ENCODE results near the gene ROGDI.
"Not testable (repeated sequence)": the region's sequence is repeated elsewhere in the genome, so short reads cannot be mapped to it uniquely, and the experiment has no call there.

Gene ROGDI

DNA sequence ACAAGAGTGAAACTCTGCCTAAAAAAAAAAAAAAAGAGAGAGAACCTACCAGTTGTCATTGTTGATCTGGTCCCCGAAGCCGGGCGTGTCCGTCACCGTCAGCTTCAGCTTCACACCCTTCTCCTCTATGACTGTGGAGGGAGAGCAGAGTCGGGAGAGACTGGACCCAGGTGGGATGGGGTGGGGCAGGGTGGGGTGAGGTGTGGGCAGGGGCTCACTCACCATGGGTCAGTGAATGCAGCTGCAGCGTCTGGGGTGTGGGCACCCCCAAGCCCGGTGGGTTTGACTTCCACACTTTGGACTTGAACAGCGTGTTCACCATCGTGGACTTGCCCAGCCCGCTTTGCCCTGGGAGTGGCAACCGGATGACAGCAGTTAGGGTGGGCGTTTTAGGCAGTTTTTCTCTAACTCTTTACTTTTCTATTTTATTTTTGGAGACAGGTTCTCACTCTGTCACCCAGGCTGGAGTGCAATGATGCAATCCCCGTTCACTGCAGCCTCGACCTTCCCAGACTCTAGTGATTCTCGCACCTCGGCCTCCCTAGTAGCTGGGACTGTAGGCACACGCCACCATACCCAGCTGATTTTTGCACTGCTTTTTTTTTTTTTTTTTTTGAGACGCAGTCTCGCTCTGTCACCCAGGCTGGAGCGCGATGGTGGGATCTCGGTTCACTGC is 16.5 kb downstream of the ROGDI start:
- no peaks in the 10 kb centered on the region for H3K36me3 ChIP-seq
- H3K9me3 ChIP-seq = no peaks in the 10 kb centered on the region
- TF ChIP-seq, protein P1, sequence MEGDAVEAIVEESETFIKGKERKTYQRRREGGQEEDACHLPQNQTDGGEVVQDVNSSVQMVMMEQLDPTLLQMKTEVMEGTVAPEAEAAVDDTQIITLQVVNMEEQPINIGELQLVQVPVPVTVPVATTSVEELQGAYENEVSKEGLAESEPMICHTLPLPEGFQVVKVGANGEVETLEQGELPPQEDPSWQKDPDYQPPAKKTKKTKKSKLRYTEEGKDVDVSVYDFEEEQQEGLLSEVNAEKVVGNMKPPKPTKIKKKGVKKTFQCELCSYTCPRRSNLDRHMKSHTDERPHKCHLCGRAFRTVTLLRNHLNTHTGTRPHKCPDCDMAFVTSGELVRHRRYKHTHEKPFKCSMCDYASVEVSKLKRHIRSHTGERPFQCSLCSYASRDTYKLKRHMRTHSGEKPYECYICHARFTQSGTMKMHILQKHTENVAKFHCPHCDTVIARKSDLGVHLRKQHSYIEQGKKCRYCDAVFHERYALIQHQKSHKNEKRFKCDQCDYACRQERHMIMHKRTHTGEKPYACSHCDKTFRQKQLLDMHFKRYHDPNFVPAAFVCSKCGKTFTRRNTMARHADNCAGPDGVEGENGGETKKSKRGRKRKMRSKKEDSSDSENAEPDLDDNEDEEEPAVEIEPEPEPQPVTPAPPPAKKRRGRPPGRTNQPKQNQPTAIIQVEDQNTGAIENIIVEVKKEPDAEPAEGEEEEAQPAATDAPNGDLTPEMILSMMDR (IDR thresholded peaks at IDR 0.05; ENCODE audit: low read depth, low read length) = no peak
- no peak overlapping the region for H3K4me3 ChIP-seq (ENCODE audit: low read depth, low read length)
- H3K27me3 ChIP-seq = no peaks in the 10 kb centered on the region
- peaks cover 4% of the 10 kb centered on the region; the same call in 1 of the 2 replicates for H3K4me1 ChIP-seq
- DNase-seq = no peak

DNA sequence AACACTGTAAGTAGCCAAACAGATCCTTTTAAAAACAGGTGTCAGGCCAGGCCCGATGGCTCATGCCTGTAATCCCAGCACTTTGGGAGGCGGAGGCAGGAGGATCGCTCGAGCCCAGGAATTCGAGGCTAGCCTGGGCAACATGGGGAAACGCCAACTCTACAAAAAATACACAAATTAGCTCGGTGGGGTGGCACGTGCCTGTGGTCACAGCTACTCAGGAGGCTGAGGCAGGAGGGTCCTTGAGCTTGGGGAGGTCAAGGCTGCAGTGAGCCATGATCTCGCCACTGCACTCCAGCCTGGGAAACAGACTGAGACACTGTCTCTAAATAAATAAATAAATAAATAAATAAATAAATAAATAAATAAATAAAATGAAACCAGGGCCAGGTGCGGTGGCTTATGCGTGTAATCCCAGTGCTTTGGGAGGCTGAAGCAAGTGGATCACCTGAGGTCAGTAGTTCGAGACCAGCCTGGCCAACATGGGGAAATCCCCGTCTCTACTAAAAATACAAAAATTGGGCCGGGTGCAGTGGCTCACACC is 17.9 kb downstream of the ROGDI start:
- not testable (repeated sequence) for DNase-seq; H3K4me3 ChIP-seq (ENCODE audit: low read depth, low read length); H3K4me1 ChIP-seq; H3K9me3 ChIP-seq; H3K27me3 ChIP-seq; H3K36me3 ChIP-seq

DNA sequence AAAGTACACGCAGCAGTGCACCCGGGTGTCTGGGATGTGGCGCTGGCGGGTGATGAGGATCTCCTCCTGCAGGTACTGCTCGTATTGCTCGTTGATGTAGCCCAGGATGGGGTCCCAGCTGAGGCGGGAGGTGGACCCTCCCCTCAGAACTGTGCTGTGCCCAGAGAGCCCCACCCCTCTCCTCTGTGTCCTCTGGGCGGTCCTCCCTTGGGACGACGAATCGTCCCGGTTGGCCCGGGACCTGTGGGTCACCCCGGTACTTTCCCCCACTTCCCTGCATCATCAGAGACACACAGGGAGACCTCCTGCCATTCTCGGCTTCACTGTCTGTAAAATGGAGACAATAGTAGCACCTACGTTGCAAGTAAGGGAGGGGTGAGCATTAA is 18.5 kb downstream of the ROGDI start:
- no peaks in the 10 kb centered on the region for H3K9me3 ChIP-seq
- DNase-seq = no peak
- H3K27me3 ChIP-seq = no peaks in the 10 kb centered on the region
- TF ChIP-seq, protein P1 (IDR thresholded peaks at IDR 0.05; ENCODE audit: low read depth, low read length) = no peak
- no peak overlapping the region for H3K4me3 ChIP-seq (ENCODE audit: low read depth, low read length)
- peaks cover 4% of the 10 kb centered on the region; the same call in 1 of the 2 replicates for H3K4me1 ChIP-seq
- H3K36me3 ChIP-seq = no peaks in the 10 kb centered on the region

DNA sequence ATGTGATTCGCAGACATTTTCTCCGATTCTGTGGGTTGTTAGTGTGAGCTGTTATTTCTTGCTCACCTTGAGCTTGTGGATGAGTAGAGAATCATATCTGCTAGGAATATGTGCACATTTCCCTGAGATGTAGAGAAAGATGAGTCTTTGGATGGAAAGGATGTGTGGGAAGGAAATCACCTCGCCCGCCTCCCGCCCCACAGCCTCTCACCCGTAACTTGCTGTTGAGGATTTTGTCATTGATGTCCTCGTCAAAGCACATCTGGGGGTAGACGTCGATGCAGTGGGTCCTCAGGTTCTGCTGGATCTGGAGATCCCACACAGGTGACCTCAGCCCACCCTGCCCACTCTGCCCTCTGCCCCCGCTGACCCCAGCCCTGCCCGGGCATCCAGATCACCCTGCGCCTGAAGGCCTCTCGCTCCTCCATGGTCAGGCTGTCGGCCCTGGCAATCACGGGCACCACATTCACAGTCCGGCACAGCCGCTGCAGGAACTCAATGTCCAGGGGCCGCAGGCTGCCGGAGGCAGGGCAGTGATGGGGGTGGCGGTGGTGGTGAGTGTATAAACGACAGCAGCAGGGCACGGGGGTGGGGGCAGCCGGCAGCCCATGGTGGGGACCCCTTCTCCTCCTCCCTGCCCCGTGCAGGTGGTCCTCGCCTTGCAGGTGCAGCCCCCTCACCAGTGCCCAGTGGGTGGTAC is 19.0 kb downstream of the ROGDI start:
- H3K4me3 ChIP-seq (ENCODE audit: low read depth, low read length) = no peak overlapping the region
- TF ChIP-seq, protein P1 (IDR thresholded peaks at IDR 0.05; ENCODE audit: low read depth, low read length) = no peak
- H3K36me3 ChIP-seq = no peaks in the 10 kb centered on the region
- no peaks in the 10 kb centered on the region for H3K27me3 ChIP-seq
- no peak for DNase-seq
- no peaks in the 10 kb centered on the region for H3K9me3 ChIP-seq
- H3K4me1 ChIP-seq = peaks cover 2% of the 10 kb centered on the region; the same call in 1 of the 2 replicates

DNA sequence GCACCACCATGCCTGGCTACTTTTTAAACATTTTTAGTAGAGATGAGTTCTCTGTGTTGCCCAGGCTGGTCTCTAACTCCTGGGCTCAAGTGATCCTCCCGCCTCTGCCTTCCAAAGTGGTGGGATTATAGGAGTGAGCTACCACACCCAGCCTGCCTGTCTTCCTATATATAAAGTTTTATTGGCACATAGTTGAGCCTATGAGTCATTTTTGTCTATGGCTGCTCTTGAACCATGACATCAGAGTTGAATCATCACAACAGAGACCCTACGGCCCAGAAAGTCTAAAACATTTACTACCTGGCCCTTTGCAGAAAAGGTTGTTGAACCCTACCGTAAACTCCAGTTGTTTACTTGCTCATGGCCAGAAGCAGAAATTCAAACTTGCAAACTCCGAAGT is 22.2 kb downstream of the ROGDI start:
- no peaks in the 10 kb centered on the region for H3K36me3 ChIP-seq
- DNase-seq = no peak
- H3K4me1 ChIP-seq = no peaks in the 10 kb centered on the region
- H3K4me3 ChIP-seq (ENCODE audit: low read depth, low read length) = no peak overlapping the region
- H3K9me3 ChIP-seq = no peaks in the 10 kb centered on the region
- H3K27me3 ChIP-seq = no peaks in the 10 kb centered on the region
- TF ChIP-seq, protein P1 (IDR thresholded peaks at IDR 0.05; ENCODE audit: low read depth, low read length) = no peak

DNA sequence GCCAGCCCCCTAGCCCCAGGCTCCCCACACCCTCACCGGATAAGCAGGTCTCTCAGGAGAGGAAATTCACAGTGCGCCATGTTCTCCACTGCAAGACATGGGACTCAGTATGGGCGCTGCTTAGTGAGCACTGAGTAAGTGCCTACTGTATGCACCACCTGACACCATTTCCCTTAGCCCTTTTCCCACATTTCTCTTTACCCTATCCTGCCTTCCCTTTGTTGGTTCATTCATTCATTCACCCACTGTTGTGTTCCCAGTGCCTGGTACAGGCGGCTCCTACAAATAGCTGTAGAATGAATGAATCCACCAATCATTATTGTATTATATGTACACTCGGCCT is 24.4 kb downstream of the ROGDI start:
- H3K9me3 ChIP-seq = no peaks in the 10 kb centered on the region

More for the DNA sequence above, 24.4 kb downstream of the ROGDI start:
- TF ChIP-seq, protein P1 (IDR thresholded peaks at IDR 0.05; ENCODE audit: low read depth, low read length) = no peak
- no peaks in the 10 kb centered on the region for H3K27me3 ChIP-seq
- H3K4me1 ChIP-seq = no peaks in the 10 kb centered on the region
- DNase-seq = no peak
- H3K4me3 ChIP-seq (ENCODE audit: low read depth, low read length) = no peak overlapping the region
- no peaks in the 10 kb centered on the region for H3K36me3 ChIP-seq

All from BE2C (cell line).